Gastrocnemius medialis (tissue), 4 donors: ENCODE data around the gene CERT1. TPM values are rescaled to one million over a fixed set of nuclear protein-coding genes. Genes with fewer than 3 reads are reported as not detected.
A peak's percentile ranks its signal among the peaks of the same experiment; 100 is the strongest.

Source experiments
- ATAC-seq, 2 donors: fragments of 150-250 bp; one replicate each; pipeline ENCODE4 v1.9.1; 2016
- DNase-seq, 2 donors: peaks; one replicate each; pipeline ENCODE4 v3.0.0-alpha.2; 2019
- H3K27ac ChIP-seq, 4 donors: fragments of 200-600 bp; sonication (generic); 1 replicate in 1 of 4; 2 replicates in 3 of 4; pipeline ENCODE4 v1.5.1; 2016 to 2018; ENCODE audit warnings: mild to moderate bottlenecking in 2 of 4, moderate library complexity in 1 of 4
- H3K27me3 ChIP-seq, 3 donors: fragments of 200-600 bp; sonication (generic) in 2 of 3; 1 replicate in 1 of 3; 2 replicates in 2 of 3; pipeline versions ENCODE4 v1.5.1 to v1.6.0; 2016 to 2019; ENCODE audit warnings: mild to moderate bottlenecking in 1 of 3, moderate library complexity in 1 of 3
- H3K36me3 ChIP-seq, 2 donors: fragments of 200-600 bp; sonication (generic) in 1 of 2; one replicate each; pipeline ENCODE4 v1.5.1; 2017 to 2018
- H3K4me1 ChIP-seq, 2 donors: fragments of 200-600 bp; sonication (generic) in 1 of 2; one replicate each; pipeline ENCODE4 v1.5.1; 2016 to 2017; ENCODE audit warnings: mild to moderate bottlenecking in 2 of 2
- H3K4me3 ChIP-seq, 4 donors: fragments of 200-600 bp; sonication (generic) in 3 of 4; 1 replicate in 1 of 4; 2 replicates in 3 of 4; pipeline ENCODE4 v1.5.1; 2016 to 2019; ENCODE audit warnings: mild to moderate bottlenecking in 2 of 4
- H3K9me3 ChIP-seq, 3 donors: fragments of 200-600 bp; sonication (generic) in 2 of 3; 1 replicate in 1 of 3; 2 replicates in 2 of 3; pipeline ENCODE4 v1.5.1; 2016 to 2019
- CTCF ChIP-seq, 5 experiments: fragments of 450-650 bp in 3 of 5; fragments of 200-600 bp in 2 of 5; sonication (generic) in 2 of 5; IDR thresholded peaks in 4 of 5; conservative IDR thresholded peaks in 1 of 5; 1 replicate in 4 of 5; 2 replicates in 1 of 5; pipeline ENCODE4 v1.5.1; 2016 to 2019; ENCODE audit warnings: antibody characterized with exemption in 5 of 5, mild to moderate bottlenecking in 3 of 5, moderate library complexity in 3 of 5
- POLR2A ChIP-seq, 2 donors: fragments of 450-650 bp; IDR thresholded peaks; one replicate each; pipeline ENCODE4 v1.6.1; 2017; ENCODE audit warnings: antibody characterized with exemption in 2 of 2, mild to moderate bottlenecking in 2 of 2, moderate library complexity in 2 of 2
- in situ Hi-C, 4 donors: fragments of 200-750 bp; cut with MboI; loops; one replicate each; pipeline versions ENCODE4 v1.15.0 to v1.8.0; 2017; ENCODE audit warnings: low sequenced_read_pairs in 4 of 4
- intact Hi-C: fragments of 100-400 bp; cut with DNase I; formaldehyde crosslinking; loops from one replicate; pipeline ENCODE4 v1.15.1; 2023; ENCODE audit warnings: low total_unique reads
- total RNA-seq, 4 donors: library from RNA; depleted of rRNA; stranded (reverse); fragments of >200 nt; gene quantifications; one replicate each; pipeline versions ENCODE4 v1.1.0 to v1.2.3, GENCODE V29; 2016

CERT1 gene
- total RNA-seq, 4 donors from 2014 or later, result 30.8 to 50.6 (median 41.9) TPM

DNA sequence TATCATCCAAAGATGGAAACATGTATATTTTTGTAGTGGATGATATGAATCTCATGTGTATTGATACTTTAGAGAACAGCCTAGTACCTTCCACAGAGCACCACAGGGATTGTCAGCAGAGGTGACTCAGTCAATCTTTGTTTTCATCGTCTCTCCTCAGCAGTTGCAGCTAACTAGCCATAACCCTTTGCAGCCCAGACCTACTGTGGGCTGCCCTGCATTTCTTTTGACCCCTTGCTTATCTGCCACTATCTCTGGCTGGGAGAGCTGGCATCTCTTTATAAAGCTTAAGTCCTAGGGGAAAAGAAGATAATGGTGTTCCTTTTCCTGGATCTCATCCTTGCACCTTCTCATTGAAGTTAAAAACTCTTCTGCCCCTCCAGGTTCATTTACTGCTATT lies 145.7 kb downstream of the CERT1 start:
- H3K27me3 ChIP-seq, result no peaks in the 10 kb centered on the region
- H3K4me3 ChIP-seq, result no peak overlapping the region
- no peaks in the 10 kb centered on the region for H3K9me3 ChIP-seq
- TF ChIP-seq POLR2A (IDR thresholded peaks at IDR 0.05) (no peak), CTCF (IDR thresholded peaks at IDR 0.05 in 4 of 5, conservative IDR thresholded peaks at IDR 0.05 in 1 of 5) (no peak)
- intact Hi-C loops (no loop called here), in situ Hi-C loops (no loop called here)
- peaks cover 0 to 10% of the 10 kb centered on the region in 2 donors for H3K36me3 ChIP-seq
- peaks cover 3 to 6% of the 10 kb centered on the region in 2 donors for H3K4me1 ChIP-seq
- DNase-seq, result no peak
- H3K27ac ChIP-seq, result no peak overlapping the region
- no peak for ATAC-seq

DNA sequence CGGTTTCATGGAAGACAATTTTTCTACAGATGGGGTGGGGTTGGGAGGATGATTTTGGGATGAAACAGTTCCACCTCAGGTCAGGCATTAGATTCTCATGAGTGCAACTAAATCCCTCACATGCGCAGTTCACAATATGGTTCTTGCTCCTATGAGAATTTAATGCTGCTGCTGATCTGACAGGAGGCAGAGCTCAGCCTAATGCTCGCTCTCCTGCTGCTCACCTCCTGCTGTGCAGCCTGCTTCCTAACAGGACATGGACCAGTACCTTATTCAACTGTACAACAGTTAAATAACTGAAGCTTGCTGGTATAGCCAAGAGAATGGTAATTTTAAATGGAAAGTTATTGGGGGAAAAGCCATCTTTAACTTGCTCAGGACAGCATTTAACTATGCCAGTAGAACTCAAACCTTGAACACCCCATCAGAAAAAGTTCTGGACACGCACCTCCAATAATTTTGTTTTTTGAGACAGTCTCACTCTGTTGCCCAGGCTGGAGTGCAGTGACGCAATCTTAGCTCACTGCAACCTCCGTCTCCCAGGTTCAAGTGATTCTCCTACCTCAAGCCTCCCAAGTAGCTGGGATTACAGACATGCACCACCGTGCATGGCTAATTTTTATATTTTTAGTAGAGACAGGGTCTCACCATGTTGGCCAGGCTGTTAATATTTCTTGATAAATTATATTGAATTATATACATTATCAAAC lies 146.7 kb downstream of the CERT1 start:
- H3K4me1 ChIP-seq, result peaks cover 3 to 6% of the 10 kb centered on the region in 2 donors
- no peak for DNase-seq
- H3K27ac ChIP-seq, result no peak overlapping the region
- TF ChIP-seq CTCF (IDR thresholded peaks at IDR 0.05 in 4 of 5, conservative IDR thresholded peaks at IDR 0.05 in 1 of 5) (no peak), POLR2A (IDR thresholded peaks at IDR 0.05) (no peak)
- no peaks in the 10 kb centered on the region for H3K9me3 ChIP-seq
- in situ Hi-C loops, result no loop called here
- peaks cover 0 to 20% of the 10 kb centered on the region in 2 donors for H3K36me3 ChIP-seq
- H3K27me3 ChIP-seq, result no peaks in the 10 kb centered on the region
- ATAC-seq, result no peak
- H3K4me3 ChIP-seq, result no peak overlapping the region
- intact Hi-C loops, result no loop called here

GRCh38 chr5:75363726-75364495 lies 147.5 kb downstream of the CERT1 start:
- Histone ChIP-seq H3K9me3 (no peaks in the 10 kb centered on the region), H3K4me3 (no peak overlapping the region), H3K27me3 (no peaks in the 10 kb centered on the region), H3K36me3 (peaks cover 2 to 28% of the 10 kb centered on the region in 2 donors), H3K27ac (no peak overlapping the region), H3K4me1 (peaks cover 3 to 6% of the 10 kb centered on the region in 2 donors)
- TF ChIP-seq POLR2A (IDR thresholded peaks at IDR 0.05), result no peak
- TF ChIP-seq CTCF (IDR thresholded peaks at IDR 0.05 in 4 of 5, conservative IDR thresholded peaks at IDR 0.05 in 1 of 5), result no peak
- DNase-seq, result peak in 1 of 2 donors; percentile 16
- in situ Hi-C loops (no loop called here), intact Hi-C loops (no loop called here)
- ATAC-seq, result peak; percentile 28 to 36

GRCh38 chr5:75363111-75363510 lies 148.3 kb downstream of the CERT1 start:
- Histone ChIP-seq H3K4me3 (no peak overlapping the region), H3K27ac (no peak overlapping the region), H3K9me3 (no peaks in the 10 kb centered on the region), H3K36me3 (peaks cover 2 to 34% of the 10 kb centered on the region in 2 donors), H3K4me1 (peaks cover 3 to 6% of the 10 kb centered on the region in 2 donors), H3K27me3 (no peaks in the 10 kb centered on the region)
- in situ Hi-C loops (no loop called here), intact Hi-C loops (no loop called here)
- ATAC-seq (no peak), DNase-seq (no peak)
- TF ChIP-seq POLR2A (IDR thresholded peaks at IDR 0.05), result no peak
- no peak for TF ChIP-seq CTCF (IDR thresholded peaks at IDR 0.05 in 4 of 5, conservative IDR thresholded peaks at IDR 0.05 in 1 of 5)
